Neural progenitor cell (in vitro differentiated cells): ENCODE data around the gene NXF1.

Source experiments
- CTCF ChIP-seq: fragments of 200-600 bp; sonication (generic); IDR thresholded peaks from 2 replicates; pipeline ENCODE4 v1.5.1; 2017; ENCODE audit warnings: antibody characterized with exemption, mild to moderate bottlenecking
- EZH2 ChIP-seq: fragments of 200-600 bp; sonication (generic); IDR thresholded peaks from 2 replicates; pipeline ENCODE4 v1.6.1; 2017; ENCODE audit warnings: antibody characterized with exemption, mild to moderate bottlenecking, moderate library complexity

- TF ChIP-seq CTCF (no peak), EZH2 (no peak)
Measured at GRCh38 chr11:62832336-62833234, 27.3 kb upstream of the NXF1 start, which contains the start of gene TEX54.
